Smooth muscle cell (in vitro differentiated cells): ENCODE data around the gene ACTL6A. TPM values are rescaled to one million over a fixed set of nuclear protein-coding genes. Genes with fewer than 3 reads are reported as not detected.

Experiments
- DNase-seq: peaks from one replicate; lab custom pipeline; 2025; ENCODE audit not compliant: unreplicated experiment; lab: John Stamatoyannopoulos, UW
- H2AFZ ChIP-seq: fragments of 200-600 bp; sonication (generic); 2 replicates; pipeline ENCODE4 v1.6.0; 2016; ENCODE audit warnings: antibody characterized with exemption, low read depth, mild to moderate bottlenecking
- H3F3A ChIP-seq: fragments of 200-600 bp; sonication (generic); 2 replicates; pipeline ENCODE4 v1.6.0; 2017; ENCODE audit warnings: antibody characterized with exemption, low read depth
- H3K27ac ChIP-seq: fragments of 200-600 bp; sonication (generic); 2 replicates; pipeline ENCODE4 v1.5.1; 2016; ENCODE audit warnings: low read depth, mild to moderate bottlenecking
- H3K27me3 ChIP-seq: fragments of 200-600 bp; sonication (generic); 2 replicates; pipeline ENCODE4 v1.6.1; 2016; ENCODE audit warnings: low read depth, mild to moderate bottlenecking
- H3K36me3 ChIP-seq: fragments of 200-600 bp; sonication (generic); 2 replicates; pipeline ENCODE4 v1.5.1; 2016; ENCODE audit warnings: low read depth
- H3K4me1 ChIP-seq: fragments of 200-600 bp; sonication (generic); 2 replicates; pipeline ENCODE4 v1.5.1; 2016; ENCODE audit warnings: low read depth
- H3K4me2 ChIP-seq: fragments of 200-600 bp; sonication (generic); 2 replicates; pipeline ENCODE4 v1.6.0; 2016; ENCODE audit warnings: mild to moderate bottlenecking
- H3K4me3 ChIP-seq: fragments of 200-600 bp; sonication (generic); 2 replicates; pipeline ENCODE4 v1.5.1; 2016; ENCODE audit warnings: mild to moderate bottlenecking
- H3K79me2 ChIP-seq: fragments of 200-600 bp; sonication (generic); 2 replicates; pipeline ENCODE4 v1.6.0; 2016; ENCODE audit warnings: low read depth, mild to moderate bottlenecking
- H3K9ac ChIP-seq: fragments of 200-600 bp; sonication (generic); 2 replicates; pipeline ENCODE4 v1.6.0; 2016; ENCODE audit warnings: low read depth
- H3K9me3 ChIP-seq: fragments of 200-600 bp; sonication (generic); replicated peaks from 2 replicates; pipeline ENCODE4 v1.5.1; 2016; ENCODE audit warnings: low read depth
- H4K20me1 ChIP-seq: fragments of 200-600 bp; sonication (generic); 2 replicates; pipeline ENCODE4 v1.6.0; 2016; ENCODE audit warnings: low read depth
- WGBS: methylation state at CpG from one replicate; pipeline ENCODE4 v1.1.7; 2016; ENCODE audit warnings: low lambda C conversion rate; 5-methylcytosine and 5-hydroxymethylcytosine counted together
- polyA plus RNA-seq: library from polyadenylated mRNA; unstranded; fragments of >200 nt; fragmentation: Nextera tagmentation; extraction: Ambion mirVana; gene quantifications from 2 replicates; pipeline ENCODE4 v1.2.1, GENCODE V29; 2016
- small RNA-seq: library from RNA; depleted of rRNA; stranded (forward); fragments of <200 nt; gene quantifications from one replicate; pipeline ENCODE3, GENCODE V24; 2014
- total RNA-seq: library from RNA; depleted of rRNA; stranded (reverse); fragments of >200 nt; gene quantifications from 2 replicates; pipeline ENCODE4 v1.2.3, GENCODE V29; 2014
- TF ChIP-seq, protein P1 (sequence below): fragments of 200-600 bp; sonication (generic); IDR thresholded peaks from 2 replicates; pipeline ENCODE4 v1.5.1; 2017; ENCODE audit warnings: borderline replicate concordance, mild to moderate bottlenecking, antibody characterized with exemption; ENCODE audit not compliant: insufficient read depth, poor library complexity, severe bottlenecking

ACTL6A gene
- total and polyA plus RNA-seq, 2 experiments from 2014 or later, result 62.1 to 75.0 TPM

DNA sequence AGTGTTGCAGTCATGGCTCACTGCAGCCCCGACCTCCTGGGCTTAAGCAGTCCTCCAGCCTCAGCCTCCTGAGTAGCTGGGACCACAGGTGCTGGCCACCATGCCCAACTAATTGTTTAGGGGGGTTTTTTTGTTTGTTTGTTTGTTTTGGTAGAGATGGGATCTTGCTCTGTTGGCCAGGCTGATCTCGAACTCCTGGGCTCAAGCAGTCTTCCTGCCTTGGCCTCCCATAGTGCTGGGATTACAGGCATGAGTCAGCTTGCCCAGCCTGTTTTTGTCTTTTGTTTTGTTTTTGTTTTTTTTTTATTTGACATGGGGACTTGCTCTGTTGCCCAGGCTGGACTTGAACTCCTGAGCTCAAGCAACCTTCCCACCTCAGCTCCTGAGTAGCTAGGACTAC lies 59.3 kb downstream of the ACTL6A start:
- H3K79me2 ChIP-seq, result no peaks in the 10 kb centered on the region
- 92% methylated on average over 2 of the region's 2 CpGs for WGBS
- H3K4me1 ChIP-seq, result no peaks in the 10 kb centered on the region
- H3K9me3 ChIP-seq, result no peaks in the 10 kb centered on the region
- H3K9ac ChIP-seq, result no peak overlapping the region
- no peaks in the 10 kb centered on the region for H3F3A ChIP-seq
- TF ChIP-seq, protein P1, sequence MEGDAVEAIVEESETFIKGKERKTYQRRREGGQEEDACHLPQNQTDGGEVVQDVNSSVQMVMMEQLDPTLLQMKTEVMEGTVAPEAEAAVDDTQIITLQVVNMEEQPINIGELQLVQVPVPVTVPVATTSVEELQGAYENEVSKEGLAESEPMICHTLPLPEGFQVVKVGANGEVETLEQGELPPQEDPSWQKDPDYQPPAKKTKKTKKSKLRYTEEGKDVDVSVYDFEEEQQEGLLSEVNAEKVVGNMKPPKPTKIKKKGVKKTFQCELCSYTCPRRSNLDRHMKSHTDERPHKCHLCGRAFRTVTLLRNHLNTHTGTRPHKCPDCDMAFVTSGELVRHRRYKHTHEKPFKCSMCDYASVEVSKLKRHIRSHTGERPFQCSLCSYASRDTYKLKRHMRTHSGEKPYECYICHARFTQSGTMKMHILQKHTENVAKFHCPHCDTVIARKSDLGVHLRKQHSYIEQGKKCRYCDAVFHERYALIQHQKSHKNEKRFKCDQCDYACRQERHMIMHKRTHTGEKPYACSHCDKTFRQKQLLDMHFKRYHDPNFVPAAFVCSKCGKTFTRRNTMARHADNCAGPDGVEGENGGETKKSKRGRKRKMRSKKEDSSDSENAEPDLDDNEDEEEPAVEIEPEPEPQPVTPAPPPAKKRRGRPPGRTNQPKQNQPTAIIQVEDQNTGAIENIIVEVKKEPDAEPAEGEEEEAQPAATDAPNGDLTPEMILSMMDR, result no peak
- H3K27me3 ChIP-seq, result no peaks in the 10 kb centered on the region
- no peak overlapping the region for H3K4me2 ChIP-seq
- H3K27ac ChIP-seq, result no peak overlapping the region
- no peak overlapping the region for H2AFZ ChIP-seq
- DNase-seq, result no peak
- no peaks in the 10 kb centered on the region for H4K20me1 ChIP-seq
- H3K36me3 ChIP-seq, result peaks cover 32% of the 10 kb centered on the region
- H3K4me3 ChIP-seq, result no peak overlapping the region

DNA sequence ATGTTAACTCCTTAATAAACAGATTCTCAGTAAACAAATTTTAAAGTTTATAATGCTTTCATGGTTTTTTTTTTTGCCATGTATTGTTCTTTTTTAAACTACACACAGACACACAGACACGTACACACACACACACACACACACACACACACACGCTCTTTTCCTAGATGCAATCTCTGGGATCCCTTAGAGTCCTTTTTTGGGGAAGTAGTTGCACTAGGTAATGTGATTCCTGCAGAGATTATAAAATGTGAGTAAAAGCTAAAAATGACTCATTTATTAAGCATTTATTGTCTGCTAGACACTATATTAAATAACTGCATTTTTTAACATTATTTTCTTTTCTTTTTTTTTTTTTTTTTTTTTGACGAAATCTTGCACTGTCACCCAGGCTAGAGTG lies 61.7 kb downstream of the ACTL6A start:
- no peak overlapping the region for H3K9ac ChIP-seq
- no peaks in the 10 kb centered on the region for H3K4me1 ChIP-seq
- no peaks in the 10 kb centered on the region for H4K20me1 ChIP-seq
- no peak overlapping the region for H3K4me2 ChIP-seq
- H3F3A ChIP-seq, result no peaks in the 10 kb centered on the region
- H2AFZ ChIP-seq, result no peak overlapping the region
- H3K4me3 ChIP-seq, result no peak overlapping the region
- TF ChIP-seq, protein P1, result no peak
- peaks cover 21% of the 10 kb centered on the region for H3K36me3 ChIP-seq
- DNase-seq, result no peak
- no peaks in the 10 kb centered on the region for H3K27me3 ChIP-seq
- H3K27ac ChIP-seq, result no peak overlapping the region
- H3K9me3 ChIP-seq, result no peaks in the 10 kb centered on the region
- no peaks in the 10 kb centered on the region for H3K79me2 ChIP-seq
- 81% methylated on average over 3 of the region's 3 CpGs for WGBS

DNA sequence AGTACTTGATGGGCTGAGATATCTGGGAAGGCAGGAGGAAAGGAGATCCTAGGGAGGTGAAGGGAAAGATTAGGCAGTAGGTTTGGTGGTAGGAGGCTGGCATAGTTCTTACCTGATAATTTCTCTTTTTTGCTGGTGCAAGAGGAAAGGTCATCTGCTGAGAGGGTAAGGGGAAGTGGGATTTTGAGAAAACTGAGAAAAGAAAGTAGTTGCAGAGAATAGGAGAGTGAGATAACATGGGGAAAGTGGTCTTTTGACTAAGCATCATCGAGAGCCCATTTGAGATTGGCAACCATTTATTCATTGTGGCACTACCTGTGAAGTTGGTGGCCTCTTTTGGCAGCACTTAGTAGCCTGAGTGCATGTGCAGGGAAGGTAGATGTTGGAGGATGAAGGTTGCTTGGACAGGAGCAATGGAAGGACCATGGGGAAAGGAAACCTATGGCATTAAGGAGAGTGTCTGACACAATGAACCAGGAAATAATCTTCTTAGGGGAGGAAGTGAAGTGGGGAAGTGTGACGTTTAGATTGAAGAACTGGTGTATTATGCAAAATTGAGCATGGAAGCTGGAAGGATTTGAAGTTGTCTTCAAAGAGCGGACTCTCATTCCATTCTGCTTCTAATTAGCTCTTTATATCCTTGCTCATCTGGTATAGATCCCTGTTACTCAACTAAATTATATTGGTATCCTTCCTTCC lies 68.2 kb downstream of the ACTL6A start:
- no peak for DNase-seq
- Histone ChIP-seq H3K4me3 (no peak overlapping the region), H3K79me2 (no peaks in the 10 kb centered on the region), H3K9ac (no peak overlapping the region), H3K9me3 (no peaks in the 10 kb centered on the region), H3K4me1 (no peaks in the 10 kb centered on the region), H2AFZ (no peak overlapping the region), H3K27ac (no peak overlapping the region), H3K27me3 (no peaks in the 10 kb centered on the region), H3F3A (no peaks in the 10 kb centered on the region), H3K36me3 (no peaks in the 10 kb centered on the region), H4K20me1 (no peaks in the 10 kb centered on the region), H3K4me2 (no peak overlapping the region)
- TF ChIP-seq, protein P1, result no peak
- 95% methylated on average over 3 of the region's 3 CpGs for WGBS

Small RNAs within 50 kb of the gene (small RNA-seq; reads per million reads assigned to genes)
- not detected for gene AC090425.1
- gene RF01210, result not detected

Other genes starting within 250 kb of the ACTL6A start
- 40.4 and 63.3 TPM in 2 replicates for gene ZNF639, start 239.9 kb upstream of the ACTL6A start, total RNA-seq
- gene ZNF639, start 239.9 kb upstream of the ACTL6A start, polyA plus RNA-seq, result 26.8 and 28.5 TPM in 2 replicates
- 46.4 and 59.1 TPM in 2 replicates for gene MFN1, start 215.2 kb upstream of the ACTL6A start, total RNA-seq
- gene MFN1, start 215.2 kb upstream of the ACTL6A start, polyA plus RNA-seq, result 14.6 and 20.2 TPM in 2 replicates
- 56.2 and 70.3 TPM in 2 replicates for gene GNB4, start 111.5 kb upstream of the ACTL6A start, total RNA-seq
- 18.3 and 33.1 TPM in 2 replicates for gene GNB4, start 111.5 kb upstream of the ACTL6A start, polyA plus RNA-seq
- gene MRPL47, start 41.7 kb downstream of the ACTL6A start, total RNA-seq, result 66.2 and 79.7 TPM in 2 replicates
- gene MRPL47, start 41.7 kb downstream of the ACTL6A start, polyA plus RNA-seq, result 85.8 and 98.9 TPM in 2 replicates
- gene NDUFB5, start 41.9 kb downstream of the ACTL6A start, total RNA-seq, result 168 and 171 TPM in 2 replicates
- 109 and 115 TPM in 2 replicates for gene NDUFB5, start 41.9 kb downstream of the ACTL6A start, polyA plus RNA-seq
- 2.0 and 2.6 TPM in 2 replicates for gene USP13, start 90.1 kb downstream of the ACTL6A start, total RNA-seq
- gene USP13, start 90.1 kb downstream of the ACTL6A start, polyA plus RNA-seq, result 2.9 and 3.2 TPM in 2 replicates